ENCODE measurements around the gene KANSL1. TPM values are rescaled to one million over a fixed set of nuclear protein-coding genes. Genes with fewer than 3 reads are reported as not detected.

KANSL1 gene
- total and polyA plus RNA-seq, 10 of the 15 experiments (the other 5 are each of a cell fraction or from before 2014, with no cell fraction given): 4.7 to 60.6 (median 28.0) TPM

DNA sequence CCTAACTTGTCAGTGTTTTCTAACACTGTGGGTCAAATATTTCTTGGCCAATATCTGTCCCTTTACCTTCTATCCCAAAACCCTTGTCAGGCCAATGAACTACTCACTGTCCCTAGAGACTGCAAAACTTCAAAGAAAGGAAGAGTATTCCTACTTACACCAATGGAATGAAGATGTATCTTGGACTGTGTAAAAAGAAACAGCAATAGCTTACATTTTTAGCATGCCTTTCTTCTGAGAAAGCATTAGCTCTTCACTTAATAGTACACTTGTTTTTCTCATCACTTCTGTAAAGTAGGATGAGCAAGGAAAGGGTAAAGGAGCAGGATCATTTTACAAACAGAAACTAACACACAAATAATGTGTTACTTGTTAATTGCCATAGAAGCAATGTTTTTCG is 120.2 kb downstream of the KANSL1 start:
- BruUV-seq (replicated peaks): TSS peak; percentile 7
- Histone ChIP-seq H3K27me3 (replicated peaks in 1 of 2; ENCODE audit: control insufficient read depth in 2 of 2, insufficient read depth in 2 of 2, low read length in 1 of 2) (no peaks in the 10 kb centered on the region), H3K79me2 (ENCODE audit: control insufficient read depth, insufficient read depth, low read length) (peaks cover 2% of the 10 kb centered on the region; the same call in 1 of the 2 replicates), H2AFZ (ENCODE audit: control insufficient read depth, low read depth, low read length) (no peak overlapping the region), H3K36me3 (ENCODE audit: control insufficient read depth in 2 of 2, insufficient read depth in 2 of 2, low read length in 1 of 2) (no peaks in the 10 kb centered on the region; a peak in 1 of 4 replicates), H3K27ac (ENCODE audit: control insufficient read depth, insufficient read depth) (no peak overlapping the region), H3K4me3 (no peak overlapping the region), H3K4me1 (ENCODE audit: control insufficient read depth, insufficient read depth, low read length) (no peaks in the 10 kb centered on the region), H3K9ac (ENCODE audit: control insufficient read depth, insufficient read depth, low read length) (no peak overlapping the region), H3K9me3 (replicated peaks; ENCODE audit: control insufficient read depth, insufficient read depth, low read length) (no peaks in the 10 kb centered on the region), H4K20me1 (ENCODE audit: control insufficient read depth, insufficient read depth) (no peaks in the 10 kb centered on the region), H3K4me2 (ENCODE audit: control insufficient read depth, insufficient read depth) (no peak overlapping the region)
- in situ Hi-C loops (cut with MboI) (no loop called here), intact Hi-C loops (cut with micrococcal nuclease; ENCODE audit: unreplicated experiment) (no loop called here)
- SMC1A ChIA-PET (ENCODE audit: uncharacterized antibody, unreplicated experiment): interaction anchor here (1.0 kb wide), 1 partner anchor 50 kb away, joined by 3 read pairs; no protein-coding TSS in a partner anchor
- ATAC-seq: no peak
- no peak for TF ChIP-seq NBN (IDR thresholded peaks at IDR 0.05)
- TF ChIP-seq CBX3 (IDR thresholded peaks at IDR 0.05; ENCODE audit: borderline replicate concordance, low read depth): no peak
- no peak for TF ChIP-seq TARDBP (IDR thresholded peaks at IDR 0.05; ENCODE audit: borderline replicate concordance)
- TF ChIP-seq, protein P1, sequence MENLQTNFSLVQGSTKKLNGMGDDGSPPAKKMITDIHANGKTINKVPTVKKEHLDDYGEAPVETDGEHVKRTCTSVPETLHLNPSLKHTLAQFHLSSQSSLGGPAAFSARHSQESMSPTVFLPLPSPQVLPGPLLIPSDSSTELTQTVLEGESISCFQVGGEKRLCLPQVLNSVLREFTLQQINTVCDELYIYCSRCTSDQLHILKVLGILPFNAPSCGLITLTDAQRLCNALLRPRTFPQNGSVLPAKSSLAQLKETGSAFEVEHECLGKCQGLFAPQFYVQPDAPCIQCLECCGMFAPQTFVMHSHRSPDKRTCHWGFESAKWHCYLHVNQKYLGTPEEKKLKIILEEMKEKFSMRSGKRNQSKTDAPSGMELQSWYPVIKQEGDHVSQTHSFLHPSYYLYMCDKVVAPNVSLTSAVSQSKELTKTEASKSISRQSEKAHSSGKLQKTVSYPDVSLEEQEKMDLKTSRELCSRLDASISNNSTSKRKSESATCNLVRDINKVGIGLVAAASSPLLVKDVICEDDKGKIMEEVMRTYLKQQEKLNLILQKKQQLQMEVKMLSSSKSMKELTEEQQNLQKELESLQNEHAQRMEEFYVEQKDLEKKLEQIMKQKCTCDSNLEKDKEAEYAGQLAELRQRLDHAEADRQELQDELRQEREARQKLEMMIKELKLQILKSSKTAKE (IDR thresholded peaks at IDR 0.05; ENCODE audit: low read depth, poor library complexity, severe bottlenecking): no peak
- no peak for TF ChIP-seq ZBED1 (IDR thresholded peaks at IDR 0.05; ENCODE audit: borderline replicate concordance)
- TF ChIP-seq, protein P2, sequence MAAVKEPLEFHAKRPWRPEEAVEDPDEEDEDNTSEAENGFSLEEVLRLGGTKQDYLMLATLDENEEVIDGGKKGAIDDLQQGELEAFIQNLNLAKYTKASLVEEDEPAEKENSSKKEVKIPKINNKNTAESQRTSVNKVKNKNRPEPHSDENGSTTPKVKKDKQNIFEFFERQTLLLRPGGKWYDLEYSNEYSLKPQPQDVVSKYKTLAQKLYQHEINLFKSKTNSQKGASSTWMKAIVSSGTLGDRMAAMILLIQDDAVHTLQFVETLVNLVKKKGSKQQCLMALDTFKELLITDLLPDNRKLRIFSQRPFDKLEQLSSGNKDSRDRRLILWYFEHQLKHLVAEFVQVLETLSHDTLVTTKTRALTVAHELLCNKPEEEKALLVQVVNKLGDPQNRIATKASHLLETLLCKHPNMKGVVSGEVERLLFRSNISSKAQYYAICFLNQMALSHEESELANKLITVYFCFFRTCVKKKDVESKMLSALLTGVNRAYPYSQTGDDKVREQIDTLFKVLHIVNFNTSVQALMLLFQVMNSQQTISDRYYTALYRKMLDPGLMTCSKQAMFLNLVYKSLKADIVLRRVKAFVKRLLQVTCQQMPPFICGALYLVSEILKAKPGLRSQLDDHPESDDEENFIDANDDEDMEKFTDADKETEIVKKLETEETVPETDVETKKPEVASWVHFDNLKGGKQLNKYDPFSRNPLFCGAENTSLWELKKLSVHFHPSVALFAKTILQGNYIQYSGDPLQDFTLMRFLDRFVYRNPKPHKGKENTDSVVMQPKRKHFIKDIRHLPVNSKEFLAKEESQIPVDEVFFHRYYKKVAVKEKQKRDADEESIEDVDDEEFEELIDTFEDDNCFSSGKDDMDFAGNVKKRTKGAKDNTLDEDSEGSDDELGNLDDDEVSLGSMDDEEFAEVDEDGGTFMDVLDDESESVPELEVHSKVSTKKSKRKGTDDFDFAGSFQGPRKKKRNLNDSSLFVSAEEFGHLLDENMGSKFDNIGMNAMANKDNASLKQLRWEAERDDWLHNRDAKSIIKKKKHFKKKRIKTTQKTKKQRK (IDR thresholded peaks at IDR 0.05; ENCODE audit: low read depth, low read length): no peak
- TF ChIP-seq SPI1 (IDR thresholded peaks at IDR 0.05; ENCODE audit: borderline replicate concordance, insufficient read depth, low read depth, low read length): no peak
- TF ChIP-seq NFXL1 (IDR thresholded peaks at IDR 0.05; ENCODE audit: borderline replicate concordance): no peak
- no peak for TF ChIP-seq NFYB (IDR thresholded peaks at IDR 0.05; ENCODE audit: insufficient read depth, low read depth, low read length)
- TF ChIP-seq ETV6 (conservative IDR thresholded peaks at IDR 0.05 in 1 of 2, IDR thresholded peaks at IDR 0.05 in 1 of 2; ENCODE audit: borderline replicate concordance in 1 of 2, low read depth in 1 of 2): no peak
- FAIRE-seq: no peak
- CTCF ChIA-PET: interaction anchor here (0.6 to 2.6 kb wide), 4 partner anchors 11 to 140 kb away, joined by 3 to 8 read pairs (median 4); no protein-coding TSS in a partner anchor
- POLR2A ChIA-PET: no interaction called here
- 93% methylated on average over 1 of the region's 1 CpG for WGBS (ENCODE audit: insufficient coverage, insufficient replicate concordance, low lambda C conversion rate, missing lambda C conversion rate)
- RAD21 ChIA-PET (ENCODE audit: unreplicated experiment): interaction anchor here (2.2 kb wide), 1 partner anchor 114 kb away, joined by 11 read pairs; no protein-coding TSS in a partner anchor
- no peak for DNase-seq (ENCODE audit: low read depth, low spot score)
